Keratinocyte (primary cell): ENCODE measurements around the gene NEURL3. TPM values are rescaled to one million over a fixed set of nuclear protein-coding genes. Genes with fewer than 3 reads are reported as not detected.
A peak's percentile ranks its signal among the peaks of the same experiment; 100 is the strongest.

Experiments used
- DNase-seq: peaks from one replicate; pipeline ENCODE4 v3.0.0-alpha.2; 2011; ENCODE audit warnings: low read depth, missing footprints, low spot score
- FAIRE-seq: peaks from 2 replicates; lab custom pipeline; 2011; peaks lifted over from hg19 to GRCh38; lab: Jason Lieb, UNC
- H2AFZ ChIP-seq: 2 replicates; pipeline ENCODE4 v1.6.0; 2012; ENCODE audit warnings: low read length, control low read depth, inconsistent platforms; ENCODE audit not compliant: control insufficient read depth
- H3K27ac ChIP-seq: 2 replicates; pipeline ENCODE4 v1.5.1; 2011; ENCODE audit warnings: low read length; ENCODE audit not compliant: control insufficient read depth, insufficient read depth
- H3K27me3 ChIP-seq: 3 replicates; pipeline ENCODE4 v1.6.0; 2011; ENCODE audit warnings: low read length; ENCODE audit not compliant: control insufficient read depth, insufficient read depth; ENCODE audit errors: extremely low read depth
- H3K36me3 ChIP-seq, 2 experiments: 2 replicates in 1 of 2; 3 replicates in 1 of 2; pipeline ENCODE4 v1.5.1; 2011; ENCODE audit warnings: low read length in 2 of 2, mild to moderate bottlenecking in 1 of 2; ENCODE audit not compliant: control insufficient read depth in 2 of 2, insufficient read depth in 2 of 2; ENCODE audit errors: extremely low read depth in 1 of 2
- H3K4me1 ChIP-seq: 3 replicates; pipeline ENCODE4 v1.5.1; 2011; ENCODE audit warnings: low read length; ENCODE audit not compliant: control insufficient read depth, insufficient read depth; ENCODE audit errors: extremely low read depth
- H3K4me2 ChIP-seq: 3 replicates; pipeline ENCODE4 v1.6.0; 2011; ENCODE audit warnings: low read depth, low read length; ENCODE audit not compliant: control insufficient read depth, insufficient read depth; ENCODE audit errors: extremely low read depth
- H3K4me3 ChIP-seq, 3 experiments: fragments of 200-600 bp in 1 of 3; sonication (generic) in 1 of 3; 2 replicates in 2 of 3; 3 replicates in 1 of 3; pipeline ENCODE4 v1.5.1; 2011 to 2016; ENCODE audit warnings: low read length in 3 of 3, mild to moderate bottlenecking in 3 of 3, control low read depth in 2 of 3, inconsistent platforms in 1 of 3, low read depth in 1 of 3, mixed read lengths in 1 of 3, mixed run types in 1 of 3, moderate library complexity in 1 of 3; ENCODE audit not compliant: control insufficient read depth in 2 of 3, insufficient read depth in 2 of 3; ENCODE audit errors: extremely low read depth in 1 of 3
- H3K79me2 ChIP-seq: 2 replicates; pipeline ENCODE4 v1.6.0; 2012; ENCODE audit warnings: low read length; ENCODE audit not compliant: control insufficient read depth, insufficient read depth
- H3K9ac ChIP-seq: 3 replicates; pipeline ENCODE4 v1.6.0; 2011; ENCODE audit warnings: low read length; ENCODE audit not compliant: control insufficient read depth, insufficient read depth; ENCODE audit errors: extremely low read depth
- H3K9me1 ChIP-seq: 3 replicates; pipeline ENCODE4 v1.6.0; 2011; ENCODE audit warnings: low read length; ENCODE audit not compliant: control insufficient read depth, insufficient read depth; ENCODE audit errors: extremely low read depth
- H3K9me3 ChIP-seq: 2 replicates; pipeline ENCODE4 v1.5.1; 2012; ENCODE audit warnings: low read depth, low read length; ENCODE audit not compliant: control insufficient read depth
- H4K20me1 ChIP-seq: 3 replicates; pipeline ENCODE4 v1.6.0; 2011; ENCODE audit warnings: low read length; ENCODE audit not compliant: control insufficient read depth, insufficient read depth; ENCODE audit errors: extremely low read depth
- EZH2 ChIP-seq: IDR thresholded peaks from one replicate; pipeline ENCODE4 v1.6.1; 2012; ENCODE audit warnings: inconsistent platforms, mild to moderate bottlenecking, low read length, moderate library complexity
- dilution Hi-C: fragments of 300-500 bp; cut with MboI; formaldehyde crosslinking; loops from one replicate; pipeline ENCODE4 v1.7.0; 2020; ENCODE audit warnings: low sequenced_read_pairs; ENCODE audit not compliant: extremely low pct_ligation_motif_present
- polyA plus RNA-seq, 5 experiments: library from polyadenylated mRNA; depleted of rRNA in 3 of 5; stranded (reverse) in 3 of 5; stranded (forward) in 1 of 5; unstranded in 1 of 5; fragments of >200 nt; gene quantifications; 1 replicate in 1 of 5; 2 replicates in 3 of 5; 3 replicates in 1 of 5; pipeline versions ENCODE4 v1.2.1 to v1.2.3, GENCODE V29; 2011 to 2012; ENCODE audit warnings: missing spikeins in 2 of 5, low read depth in 1 of 5, low replicate concordance in 1 of 5
- TF ChIP-seq, protein P1 (sequence below), 3 experiments: IDR thresholded peaks in 1 of 3; conservative IDR thresholded peaks in 1 of 3; optimal IDR thresholded peaks in 1 of 3; 2 replicates in 2 of 3; 3 replicates in 1 of 3; pipeline versions ENCODE3 to v1.5.1; 2011; ENCODE audit warnings: low read length in 3 of 3, mild to moderate bottlenecking in 3 of 3, moderate library complexity in 2 of 3, control low read depth in 1 of 3, inconsistent platforms in 1 of 3; ENCODE audit not compliant: insufficient read depth in 2 of 3; ENCODE audit errors: extremely low read depth in 1 of 3

Gene NEURL3
- polyA plus RNA-seq, 1 donor (not counting 4 experiments of a cell fraction or from before 2014, with no cell fraction given): not detected

DNA sequence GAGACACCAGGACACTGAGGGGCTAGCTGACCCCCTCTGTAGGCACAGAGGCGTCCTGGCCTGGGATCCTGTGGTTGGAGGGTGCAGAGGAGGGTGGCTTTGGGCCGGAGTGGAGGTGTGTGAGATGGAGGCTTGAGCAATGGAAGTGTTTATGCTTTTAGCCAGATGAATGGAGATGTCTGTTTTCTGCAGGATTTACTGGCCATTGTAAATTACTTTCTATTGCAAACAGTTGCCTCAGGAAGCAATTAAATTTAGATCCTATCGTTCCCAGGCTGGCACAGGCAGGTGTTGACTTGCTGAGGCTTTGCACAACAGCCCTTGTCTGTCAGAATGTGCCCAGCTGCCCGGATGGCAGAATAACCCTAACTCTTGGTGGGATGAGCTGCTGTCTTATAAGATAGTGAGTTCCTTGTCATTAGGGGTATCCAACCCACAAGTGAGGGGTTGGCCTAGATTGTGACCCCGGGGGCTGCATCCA, 29.6 kb upstream of the NEURL3 start:
- peak overlapping the region in 2 of 3 experiments; percentile 2 to 13 for H3K4me3 ChIP-seq
- dilution Hi-C loops: no loop called here
- no peak overlapping the region for H2AFZ ChIP-seq
- peaks cover 6% of the 10 kb centered on the region for H3K27me3 ChIP-seq
- H3K79me2 ChIP-seq: peaks cover 2% of the 10 kb centered on the region
- no peaks in the 10 kb centered on the region for H3K36me3 ChIP-seq
- no peaks in the 10 kb centered on the region for H3K9me1 ChIP-seq
- peaks cover 52% of the 10 kb centered on the region for H3K4me1 ChIP-seq
- no peaks in the 10 kb centered on the region for H3K9me3 ChIP-seq
- FAIRE-seq (peak; percentile 29), DNase-seq (no peak)
- H4K20me1 ChIP-seq: no peaks in the 10 kb centered on the region
- peak overlapping the region; percentile 63 for H3K4me2 ChIP-seq
- no peak for TF ChIP-seq EZH2
- TF ChIP-seq, protein P1, sequence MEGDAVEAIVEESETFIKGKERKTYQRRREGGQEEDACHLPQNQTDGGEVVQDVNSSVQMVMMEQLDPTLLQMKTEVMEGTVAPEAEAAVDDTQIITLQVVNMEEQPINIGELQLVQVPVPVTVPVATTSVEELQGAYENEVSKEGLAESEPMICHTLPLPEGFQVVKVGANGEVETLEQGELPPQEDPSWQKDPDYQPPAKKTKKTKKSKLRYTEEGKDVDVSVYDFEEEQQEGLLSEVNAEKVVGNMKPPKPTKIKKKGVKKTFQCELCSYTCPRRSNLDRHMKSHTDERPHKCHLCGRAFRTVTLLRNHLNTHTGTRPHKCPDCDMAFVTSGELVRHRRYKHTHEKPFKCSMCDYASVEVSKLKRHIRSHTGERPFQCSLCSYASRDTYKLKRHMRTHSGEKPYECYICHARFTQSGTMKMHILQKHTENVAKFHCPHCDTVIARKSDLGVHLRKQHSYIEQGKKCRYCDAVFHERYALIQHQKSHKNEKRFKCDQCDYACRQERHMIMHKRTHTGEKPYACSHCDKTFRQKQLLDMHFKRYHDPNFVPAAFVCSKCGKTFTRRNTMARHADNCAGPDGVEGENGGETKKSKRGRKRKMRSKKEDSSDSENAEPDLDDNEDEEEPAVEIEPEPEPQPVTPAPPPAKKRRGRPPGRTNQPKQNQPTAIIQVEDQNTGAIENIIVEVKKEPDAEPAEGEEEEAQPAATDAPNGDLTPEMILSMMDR (optimal IDR thresholded peaks at IDR 0.05 in 1 of 3, IDR thresholded peaks at IDR 0.05 in 1 of 3, conservative IDR thresholded peaks at IDR 0.05 in 1 of 3; ENCODE audit: extremely low read depth in 1 of 3, insufficient read depth in 2 of 3, low read length in 3 of 3): no peak
- peak overlapping the region; percentile 63 for H3K27ac ChIP-seq
- peak overlapping the region; percentile 8 for H3K9ac ChIP-seq

DNA sequence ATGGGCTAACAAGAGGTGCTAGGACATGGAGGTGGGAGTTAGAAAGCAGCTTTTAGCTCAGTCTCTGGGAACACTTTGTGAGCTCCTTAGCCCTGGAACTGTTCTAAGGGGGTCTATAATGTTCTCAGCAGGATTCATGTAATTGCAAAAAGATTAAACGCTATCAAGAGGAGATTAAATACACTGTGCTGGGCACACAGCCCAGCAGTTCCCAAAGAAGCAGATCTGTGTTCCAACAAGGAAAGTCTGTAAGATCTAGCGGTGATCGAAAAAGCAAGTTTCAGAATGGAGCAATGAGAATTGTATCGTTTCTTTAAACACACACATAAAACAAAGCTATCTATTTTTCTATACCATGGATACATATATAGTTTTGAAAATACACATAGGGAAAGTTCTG, 29.0 kb upstream of the NEURL3 start:
- Histone ChIP-seq H4K20me1 (no peaks in the 10 kb centered on the region), H3K4me3 (peak overlapping the region in 1 of 3 experiments; percentile 2), H2AFZ (no peak overlapping the region), H3K9me3 (no peaks in the 10 kb centered on the region), H3K9me1 (no peaks in the 10 kb centered on the region), H3K36me3 (no peaks in the 10 kb centered on the region), H3K27me3 (peaks cover 10% of the 10 kb centered on the region), H3K4me1 (peaks cover 49% of the 10 kb centered on the region), H3K9ac (peak overlapping the region; percentile 8), H3K79me2 (peaks cover 2% of the 10 kb centered on the region), H3K4me2 (peak overlapping the region; percentile 63), H3K27ac (peak overlapping the region; percentile 63)
- TF ChIP-seq, protein P1 (optimal IDR thresholded peaks at IDR 0.05 in 1 of 3, IDR thresholded peaks at IDR 0.05 in 1 of 3, conservative IDR thresholded peaks at IDR 0.05 in 1 of 3; ENCODE audit: extremely low read depth in 1 of 3, insufficient read depth in 2 of 3, low read length in 3 of 3): no peak
- no peak for TF ChIP-seq EZH2
- dilution Hi-C loops: no loop called here
- FAIRE-seq: no peak
- DNase-seq: no peak
